GM21360 (cell line): ENCODE measurements around the gene PALD1.

Experiments
- ATAC-seq: cut with Tn5 transposase; IDR thresholded peaks from one replicate; pipeline ENCODE4 v1.9.1; 2021; ENCODE audit warnings: mild to moderate bottlenecking, moderate library complexity; ENCODE audit not compliant: unreplicated experiment

PALD1 gene

GRCh38 chr10:70457759-70458305 lies 20.7 kb upstream of the PALD1 start:
- no peak for ATAC-seq

- ATAC-seq, result no peak
Observed at GRCh38 chr10:70458329-70459060, 20.1 kb upstream of the PALD1 start.

GRCh38 chr10:70459061-70459773 lies 19.4 kb upstream of the PALD1 start:
- ATAC-seq, result no peak

- ATAC-seq, result no peak
Observed at GRCh38 chr10:70459774-70460490, 18.6 kb upstream of the PALD1 start.

- ATAC-seq, result no peak
Observed at GRCh38 chr10:70461397-70462348, 16.9 kb upstream of the PALD1 start.

GRCh38 chr10:70462349-70462984 lies 16.1 kb upstream of the PALD1 start:
- no peak for ATAC-seq

- ATAC-seq, result no peak
Observed at GRCh38 chr10:70465278-70465677, 13.3 kb upstream of the PALD1 start.

DNA sequence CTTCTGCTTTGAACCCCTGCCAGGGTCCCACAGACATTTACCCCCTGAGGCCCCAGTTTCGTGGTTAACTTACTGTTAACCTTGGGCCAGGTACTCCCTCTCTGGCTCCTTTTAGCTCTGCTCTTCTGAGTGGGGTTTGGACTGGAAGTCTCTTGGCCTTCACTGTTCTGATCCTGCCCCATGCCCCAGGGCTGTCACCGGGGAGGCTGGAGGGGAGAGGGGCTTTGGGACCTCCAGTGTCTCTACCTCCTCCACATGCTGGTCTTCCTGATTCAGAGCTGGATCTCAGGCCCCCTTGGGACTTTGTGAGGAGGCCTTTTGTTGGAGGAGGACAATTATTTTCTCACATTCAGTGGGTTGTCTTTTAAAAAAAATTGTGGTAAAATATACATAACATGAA lies 12.7 kb upstream of the PALD1 start:
- no peak for ATAC-seq

GRCh38 chr10:70466951-70467350 lies 11.6 kb upstream of the PALD1 start:
- no peak for ATAC-seq

DNA sequence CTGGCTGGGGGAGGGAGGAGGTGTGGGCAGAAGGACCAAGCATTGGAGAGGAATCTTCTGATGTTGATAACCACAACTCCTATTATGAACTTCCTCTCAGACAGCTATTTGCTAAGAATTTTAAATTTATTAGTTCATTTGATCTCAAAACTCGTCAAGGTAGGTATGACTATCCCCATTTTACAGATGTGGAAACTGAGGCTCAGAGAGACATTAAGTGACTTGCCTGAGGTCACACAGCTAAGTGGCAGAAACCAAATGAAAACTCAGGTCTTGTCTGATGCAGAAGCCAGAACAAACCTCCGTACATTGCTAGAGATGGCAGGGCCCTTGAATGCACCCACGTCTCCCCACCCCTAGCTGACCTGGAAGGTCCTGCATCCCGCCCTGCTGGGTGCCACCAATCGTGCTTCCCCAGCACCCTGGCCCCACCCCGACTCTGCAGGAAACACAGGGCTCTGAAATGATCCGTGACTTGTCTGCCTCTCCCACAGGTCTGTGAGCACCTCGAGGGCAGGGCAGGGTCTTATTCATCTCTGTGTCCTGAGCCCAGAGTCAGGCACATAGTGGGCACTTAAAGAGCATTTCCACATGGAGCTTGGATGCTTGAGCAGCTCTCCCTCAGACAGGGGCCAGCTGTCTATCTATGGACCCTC lies 5.6 kb upstream of the PALD1 start:
- ATAC-seq, result no peak

GRCh38 chr10:70474780-70475179 lies 3.8 kb upstream of the PALD1 start:
- no peak for ATAC-seq

DNA sequence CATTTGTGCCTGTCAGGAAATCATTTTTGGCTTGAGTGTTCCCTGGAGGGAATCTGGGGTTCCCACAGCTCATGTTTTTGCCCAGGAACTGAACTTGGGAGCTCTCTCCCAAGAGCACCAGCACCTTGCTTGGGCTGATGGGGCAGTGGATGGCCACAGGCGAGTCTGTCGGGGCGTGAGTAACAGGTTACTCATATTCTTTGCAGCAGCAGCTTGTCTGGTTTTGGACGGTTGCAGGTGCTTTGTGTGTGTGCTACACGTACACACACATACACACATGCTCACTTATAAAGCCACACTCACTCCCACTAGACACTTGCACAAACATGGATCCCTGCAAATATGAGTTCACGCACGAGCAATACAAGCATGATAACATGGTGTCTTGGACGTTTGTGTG lies 2.9 kb upstream of the PALD1 start:
- ATAC-seq, result no peak

GRCh38 chr10:70476249-70477035 lies 2.1 kb upstream of the PALD1 start:
- ATAC-seq, result no peak

GRCh38 chr10:70477661-70478162 lies 855 bp upstream of the PALD1 start:
- ATAC-seq, result peak; percentile 26

DNA sequence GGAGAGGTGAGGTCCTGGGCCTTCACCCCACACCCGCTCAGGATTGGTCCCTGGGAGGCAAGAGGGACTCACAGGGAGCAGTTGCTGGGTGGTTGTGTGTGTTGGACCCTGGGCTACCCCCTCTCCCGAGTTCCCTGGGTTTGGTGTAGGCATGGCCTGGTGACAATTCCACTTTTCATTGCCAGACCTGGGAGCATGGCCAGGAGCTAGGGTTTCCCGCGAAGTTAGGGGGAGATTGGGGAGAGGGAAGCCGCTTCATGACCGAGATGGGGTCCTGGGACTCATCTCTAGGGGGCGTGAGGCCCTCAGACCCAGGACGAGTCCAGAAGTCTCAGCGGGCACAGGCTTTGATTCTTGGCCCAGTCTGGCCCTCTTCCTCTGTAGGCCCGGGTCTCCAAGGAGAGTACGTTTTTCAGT lies 606 bp downstream of the PALD1 start:
- ATAC-seq, result peak; percentile 7

DNA sequence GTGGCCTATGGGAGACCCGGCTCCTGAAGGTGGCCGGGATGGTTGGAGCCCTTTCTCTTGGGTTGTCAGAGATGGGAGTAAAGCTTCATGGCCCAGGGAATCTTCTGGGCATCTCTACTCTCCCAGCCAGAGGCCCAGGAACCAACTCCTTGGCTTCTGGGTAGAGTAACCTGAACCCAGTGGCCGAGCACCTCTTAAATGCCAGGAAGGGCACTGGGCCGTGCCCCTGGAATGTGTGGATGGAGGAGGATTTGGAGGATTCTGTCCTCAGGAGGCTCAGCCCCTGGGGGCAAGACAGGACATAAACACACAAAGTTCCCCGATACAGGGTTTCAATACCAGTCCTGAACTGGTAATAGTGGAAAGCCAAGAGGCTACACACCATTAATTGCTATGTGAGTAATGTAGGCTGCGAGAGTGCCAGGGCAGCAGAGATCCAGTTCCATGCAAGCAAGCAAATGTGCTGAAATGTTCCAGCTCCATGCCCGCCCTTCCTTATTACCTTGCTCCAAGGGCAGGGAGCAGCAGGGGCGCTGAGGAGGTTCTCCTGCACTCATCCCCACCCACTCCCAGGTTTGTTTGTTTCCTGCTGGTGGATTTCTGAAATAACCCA lies 1.2 kb downstream of the PALD1 start:
- no peak for ATAC-seq

- ATAC-seq, result no peak
Observed at GRCh38 chr10:70480239-70480861, 1.8 kb downstream of the PALD1 start.

DNA sequence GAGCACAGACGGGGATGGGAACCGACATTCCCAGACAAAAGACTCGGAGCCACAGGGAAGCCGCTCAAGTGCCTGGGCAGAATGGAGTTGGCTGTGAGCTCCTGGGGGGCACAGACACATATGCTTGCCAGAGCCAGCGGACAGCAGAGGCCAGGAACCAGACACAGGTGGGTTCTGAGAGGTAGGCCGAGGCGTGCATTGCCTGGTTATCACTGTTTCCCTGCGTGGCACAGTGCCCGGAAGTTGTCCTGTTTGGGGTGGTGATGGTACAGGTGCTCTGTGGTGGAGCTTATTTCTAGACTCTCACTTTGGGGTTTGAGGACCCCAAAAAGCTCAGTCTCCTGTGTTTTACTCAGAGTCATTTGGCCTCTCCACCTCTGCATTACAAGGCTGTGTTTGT lies 2.5 kb downstream of the PALD1 start:
- no peak for ATAC-seq
